GM21529 (cell line): ENCODE results near the gene CPVL.

Experiments
- ATAC-seq: cut with Tn5 transposase; IDR thresholded peaks from one replicate; pipeline ENCODE4 v1.9.1; 2021; ENCODE audit not compliant: unreplicated experiment

CPVL gene

DNA sequence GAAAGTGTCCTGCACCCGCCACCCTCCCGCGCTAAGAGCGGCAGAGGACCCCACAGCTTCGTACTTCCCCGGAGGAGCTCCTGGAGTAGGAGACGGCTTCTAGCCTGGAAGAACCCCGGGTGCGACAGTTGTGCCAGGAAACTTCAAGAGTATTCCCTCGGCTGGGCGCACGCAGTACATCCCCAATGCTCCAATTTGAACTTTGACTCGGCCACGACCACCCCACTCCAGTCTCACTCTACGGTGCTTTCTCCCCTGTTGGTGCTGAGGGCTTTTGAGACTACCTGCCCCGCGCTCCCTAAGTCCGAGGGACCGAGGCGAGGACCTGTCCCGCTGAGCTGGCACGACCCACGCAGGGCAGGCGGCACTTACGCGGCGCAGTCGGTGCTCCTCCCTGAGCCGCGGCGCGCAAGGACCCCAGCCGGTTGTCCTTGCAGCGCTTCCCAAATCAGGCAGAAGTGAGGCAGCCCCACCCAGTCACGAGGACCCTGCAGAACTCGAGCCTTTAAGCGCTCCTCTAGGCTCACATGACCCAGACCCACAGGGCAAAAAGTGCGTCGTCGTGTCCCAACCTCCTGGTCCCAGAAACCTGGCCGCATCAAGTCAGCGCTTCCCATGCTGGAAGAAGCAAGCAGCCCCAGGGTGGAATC, at the start of gene CPVL:
TSS of gene CPVL (minus strand) at position 481 of the 650 bp plus-strand sequence. CDS start 25,476 bp downstream, outside the sequence.
- no peak for ATAC-seq

DNA sequence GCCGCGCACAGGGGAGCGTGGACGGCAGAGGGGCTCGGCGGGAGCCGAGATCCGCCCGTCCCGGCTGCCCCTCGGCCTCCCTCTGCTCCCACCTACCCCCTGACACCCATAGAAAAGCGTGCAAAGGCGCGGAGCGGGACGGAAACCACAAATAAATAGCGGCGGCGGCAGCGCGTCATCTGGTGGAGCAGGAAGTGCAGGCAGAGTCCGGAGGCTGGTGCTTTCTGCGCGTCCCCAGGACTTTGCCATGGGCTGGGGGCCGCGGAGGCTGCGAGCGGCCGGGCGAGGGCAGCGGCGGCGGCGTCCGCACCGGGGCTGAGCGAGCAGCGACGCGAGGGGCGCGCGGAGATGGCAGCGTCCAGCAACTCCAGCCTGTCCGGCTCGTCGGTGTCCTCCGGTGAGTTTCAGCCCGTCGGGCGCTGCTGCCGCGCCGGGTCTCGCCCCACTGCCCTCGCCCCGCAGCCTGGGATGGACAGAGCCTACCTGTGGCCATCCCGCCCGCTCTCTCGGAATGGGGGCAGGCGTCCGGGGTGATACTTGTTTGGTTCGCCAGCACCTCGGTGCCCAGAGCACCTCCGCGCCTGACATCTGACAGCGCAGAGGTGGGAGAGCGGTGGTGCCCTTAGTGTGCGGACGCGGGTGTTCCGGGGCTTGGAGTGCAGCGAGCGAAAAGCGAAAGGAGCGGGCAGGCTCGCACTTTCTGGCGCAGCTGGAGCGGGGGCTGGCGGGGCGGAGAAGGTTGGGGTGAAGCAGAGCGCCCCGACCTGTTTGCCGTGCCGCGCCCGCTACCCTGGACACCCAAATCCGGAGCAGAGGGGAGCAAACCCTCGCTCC, 48.5 kb upstream of the CPVL start, which contains the start of gene CHN2:
TSS of gene CHN2 (plus strand) at position 182 of the 834 bp plus-strand sequence.
- ATAC-seq = no peak

DNA sequence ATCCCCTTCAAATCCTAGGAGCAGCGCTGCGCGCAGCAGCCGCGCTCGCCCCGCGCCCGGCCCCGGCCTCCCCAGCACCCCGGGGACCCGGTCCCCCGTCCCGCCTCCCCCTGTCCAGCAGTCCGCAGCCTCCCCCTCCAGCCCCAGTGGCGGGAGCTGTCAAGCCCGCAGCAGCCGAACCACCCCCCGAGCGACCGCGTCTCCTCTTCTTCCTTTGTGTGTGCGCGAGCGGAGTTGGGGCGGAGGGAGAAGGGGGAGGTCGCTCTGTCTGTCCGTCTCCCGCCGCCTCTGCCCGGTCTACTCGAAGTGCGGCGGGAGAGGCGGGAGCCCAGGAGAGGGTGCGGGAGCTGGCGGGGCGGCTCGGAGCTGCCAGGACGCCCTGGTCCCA, 47.9 kb upstream of the CPVL start:
- no peak for ATAC-seq

DNA sequence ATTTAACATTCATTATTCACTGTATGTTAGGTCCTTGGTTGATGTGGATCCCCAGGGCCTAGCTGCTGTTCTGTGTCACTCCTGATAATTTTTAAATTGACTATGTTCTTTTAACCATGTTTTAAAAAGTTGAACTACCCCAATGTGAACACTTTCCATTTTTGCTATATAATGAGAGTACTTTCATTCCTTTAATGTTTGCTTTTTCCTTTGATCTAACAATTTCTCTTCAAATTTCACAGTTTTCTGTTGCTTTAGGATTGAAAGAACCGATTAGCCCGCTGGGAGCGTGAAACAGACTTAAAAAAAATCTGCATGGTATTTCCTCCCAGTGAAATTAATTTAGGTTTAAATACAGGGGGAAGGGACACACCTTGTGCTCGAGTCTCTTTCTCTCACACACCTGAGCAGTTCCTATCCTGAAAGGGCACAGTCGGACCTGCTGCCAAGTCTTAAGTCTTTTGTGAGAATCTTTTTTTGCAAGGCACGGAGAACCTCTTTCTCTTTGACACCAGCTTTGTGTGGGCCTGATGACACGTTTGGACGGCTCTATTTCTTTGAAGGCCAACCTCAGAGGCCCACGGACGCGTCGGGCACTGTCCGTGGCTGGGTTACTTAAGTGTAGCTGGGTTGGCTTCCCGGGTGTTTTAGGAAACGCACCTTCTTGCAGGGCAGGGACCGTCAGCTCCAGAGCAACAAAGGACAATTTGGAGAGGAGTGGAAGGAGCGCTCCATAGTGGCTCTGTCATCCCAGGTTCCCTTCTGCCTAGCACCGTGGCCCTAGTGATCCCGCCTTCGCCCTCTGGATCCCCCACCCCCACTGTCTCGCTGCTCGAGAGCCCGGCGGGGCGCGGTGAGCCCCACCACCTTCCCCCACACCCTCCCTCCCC, 47.2 kb upstream of the CPVL start:
- ATAC-seq = no peak

DNA sequence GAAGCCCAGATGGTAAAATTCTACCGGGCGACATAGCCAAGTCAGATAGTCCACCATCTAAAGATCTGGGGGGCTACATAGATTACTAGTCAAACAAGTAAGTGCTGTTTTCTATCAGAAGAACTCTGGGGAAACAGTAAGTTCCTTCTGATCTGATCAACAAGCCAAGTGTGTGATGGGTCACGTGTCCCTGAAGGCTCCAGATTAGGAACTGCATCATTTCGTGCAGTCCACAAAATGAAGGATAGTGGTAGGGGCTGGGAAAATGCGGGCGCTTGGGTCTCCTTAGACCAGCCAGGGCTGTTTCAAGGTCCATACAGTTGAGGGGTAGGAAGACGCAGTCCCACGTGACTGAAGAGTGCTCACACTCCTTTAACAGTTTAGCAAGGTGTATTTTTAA, 46.5 kb upstream of the CPVL start:
- no peak for ATAC-seq

DNA sequence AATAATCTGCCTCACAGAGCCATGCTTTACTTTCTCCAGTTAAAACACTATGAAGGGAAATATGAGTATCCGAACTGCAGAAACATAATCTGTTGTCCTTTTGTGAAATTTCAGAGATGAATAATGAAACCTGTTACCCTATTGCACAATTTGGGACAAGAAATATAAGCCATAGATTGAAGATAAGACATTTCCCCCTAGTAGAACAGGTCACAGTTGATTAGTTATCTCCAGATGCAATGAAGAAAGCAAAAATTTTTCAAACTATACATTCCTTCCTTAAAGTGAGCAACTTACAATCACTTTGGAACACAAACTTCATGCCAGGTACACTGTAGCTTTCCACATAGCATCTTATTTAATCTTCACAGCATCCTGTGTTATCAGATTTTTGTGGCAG, 46.0 kb upstream of the CPVL start:
- ATAC-seq = no peak

DNA sequence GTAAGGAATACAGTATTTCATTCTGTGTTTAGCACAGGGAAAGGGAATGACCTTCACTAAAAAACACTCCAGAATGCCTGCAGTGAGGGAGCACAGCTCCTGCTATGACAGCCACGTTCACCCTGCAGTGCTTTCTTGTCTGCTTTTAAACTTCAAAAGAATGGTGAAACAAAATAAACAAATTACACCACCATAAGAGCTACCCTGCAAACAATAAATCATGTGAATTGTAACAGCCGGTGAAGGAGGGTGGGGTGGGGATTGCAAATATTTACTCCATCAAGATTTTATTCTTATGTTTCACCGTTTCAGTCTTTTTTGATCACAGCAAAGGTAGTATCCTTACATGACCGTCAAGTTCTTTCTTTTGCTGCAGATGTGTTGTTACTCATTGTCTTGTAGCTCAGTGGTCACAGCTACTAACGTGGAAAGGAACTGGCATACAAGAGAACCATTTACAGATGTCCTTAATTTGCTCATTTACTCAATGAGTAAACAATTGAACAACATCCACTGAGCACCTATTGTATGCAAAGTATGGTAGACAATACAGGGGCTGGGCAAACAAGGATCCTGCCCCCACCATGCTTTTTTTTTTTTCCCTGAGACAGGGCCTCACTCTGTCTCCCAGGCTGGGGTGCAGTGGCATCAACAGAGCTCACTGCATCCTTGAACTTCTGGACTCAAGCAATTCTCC, 44.2 kb upstream of the CPVL start:
- no peak for ATAC-seq

DNA sequence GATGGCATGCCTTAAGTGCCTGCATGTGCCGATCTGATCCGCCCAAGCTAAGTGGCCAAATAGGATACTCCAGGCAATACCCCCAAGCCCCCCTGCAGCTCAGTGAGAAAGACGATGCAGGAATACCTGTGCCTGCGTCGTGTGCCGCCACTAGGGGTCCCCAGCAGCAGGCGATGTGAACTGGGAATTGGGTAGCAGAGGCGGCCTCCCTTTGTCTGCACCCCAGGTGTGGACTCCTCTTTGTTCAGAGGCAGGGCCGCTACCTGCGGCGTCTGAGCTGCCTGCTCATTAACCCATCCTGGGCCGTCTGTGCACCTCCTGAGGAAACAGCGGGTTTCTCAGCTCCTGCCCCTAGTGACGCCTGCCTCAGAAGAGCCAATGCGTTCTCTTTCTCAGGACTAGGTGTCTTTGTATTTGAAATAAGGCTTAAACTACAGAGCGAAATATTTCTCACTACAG, 43.4 kb upstream of the CPVL start:
- peak; percentile 72 for ATAC-seq

DNA sequence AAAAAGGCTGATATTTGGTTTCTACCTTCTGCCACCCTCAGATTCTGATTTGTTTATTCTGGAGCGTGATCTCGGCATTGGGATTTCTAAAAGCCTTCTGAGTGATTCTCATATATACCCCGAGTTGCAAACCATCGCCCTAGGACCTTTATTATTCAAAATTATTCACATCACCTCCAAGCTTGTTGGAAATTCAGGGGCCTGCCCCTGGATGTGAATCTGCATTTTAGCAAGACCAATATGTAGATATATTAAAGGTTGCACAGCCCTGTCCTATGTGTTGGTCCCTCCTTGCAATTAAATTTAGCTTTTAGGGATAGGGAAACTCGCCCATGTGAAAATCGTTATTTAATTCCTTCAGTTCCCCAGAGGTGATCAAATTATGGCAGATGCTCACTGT, 39.3 kb upstream of the CPVL start:
- no peak for ATAC-seq

DNA sequence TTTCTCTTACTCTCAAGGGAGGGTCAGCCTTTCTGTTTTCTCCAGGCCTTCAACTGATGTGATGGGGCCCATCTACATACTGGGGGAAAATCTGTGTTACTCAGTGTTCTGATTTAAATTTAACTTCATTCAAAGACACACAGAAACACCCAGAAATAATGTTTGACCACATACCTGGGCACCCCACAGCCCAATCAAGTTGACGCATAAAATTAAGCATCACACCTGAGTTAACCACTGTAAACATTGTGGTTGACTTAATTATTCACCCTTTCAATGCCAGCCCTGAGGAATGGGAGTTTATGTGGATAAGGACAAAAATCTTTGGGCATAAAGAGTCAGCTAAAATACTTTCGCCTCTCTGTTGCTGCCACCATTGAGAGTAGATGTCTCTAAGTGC, 38.3 kb upstream of the CPVL start:
- ATAC-seq = no peak

DNA sequence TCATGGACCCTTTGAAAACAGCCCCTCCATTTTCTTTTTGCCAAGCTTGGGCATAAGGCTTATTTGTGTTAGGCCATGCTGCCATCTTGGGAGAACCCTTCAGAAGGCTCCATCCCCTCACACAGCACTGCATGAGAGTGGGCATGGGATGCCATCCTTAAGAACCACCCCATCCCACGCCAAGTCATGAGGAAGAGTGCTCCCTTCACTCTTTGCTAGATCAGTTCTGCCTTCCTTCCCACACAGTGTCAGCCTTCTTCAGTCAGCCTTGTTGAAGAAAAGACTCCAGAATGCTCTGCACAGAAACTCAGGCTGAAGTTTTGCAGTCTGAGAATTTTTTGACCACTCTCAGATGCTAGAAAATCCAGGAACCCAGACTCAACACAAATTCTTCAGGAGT, 32.8 kb upstream of the CPVL start:
- ATAC-seq = no peak

DNA sequence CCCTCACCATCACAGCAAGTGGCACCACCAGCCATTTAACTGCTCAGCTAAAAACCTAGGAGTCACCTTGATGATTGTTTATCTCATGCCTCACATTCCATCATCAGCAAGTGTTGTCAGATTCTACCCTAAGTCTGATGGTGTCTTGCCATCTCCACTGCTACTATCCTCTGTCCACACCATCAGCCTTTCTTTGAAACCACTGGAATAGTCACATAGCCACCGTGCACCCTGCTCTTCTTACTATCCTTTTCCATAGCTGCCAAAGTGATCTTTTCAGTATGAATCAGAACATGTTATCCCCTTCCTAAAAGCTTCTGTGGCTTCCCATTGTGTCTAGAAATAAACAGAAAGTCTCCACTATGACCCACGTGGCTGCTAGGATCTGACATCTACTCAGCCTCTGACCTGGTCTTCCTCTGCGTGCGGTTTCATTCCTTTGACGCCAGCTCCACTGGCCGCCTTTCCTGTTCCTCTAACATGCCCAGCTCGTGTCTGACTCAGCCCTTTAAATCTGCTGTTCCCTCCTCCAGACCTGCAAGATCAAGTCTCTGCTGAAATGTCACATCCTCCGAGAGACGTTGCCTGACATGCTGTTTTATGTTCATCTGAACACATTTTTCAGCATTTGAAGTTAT, 31.7 kb upstream of the CPVL start:
- no peak for ATAC-seq

DNA sequence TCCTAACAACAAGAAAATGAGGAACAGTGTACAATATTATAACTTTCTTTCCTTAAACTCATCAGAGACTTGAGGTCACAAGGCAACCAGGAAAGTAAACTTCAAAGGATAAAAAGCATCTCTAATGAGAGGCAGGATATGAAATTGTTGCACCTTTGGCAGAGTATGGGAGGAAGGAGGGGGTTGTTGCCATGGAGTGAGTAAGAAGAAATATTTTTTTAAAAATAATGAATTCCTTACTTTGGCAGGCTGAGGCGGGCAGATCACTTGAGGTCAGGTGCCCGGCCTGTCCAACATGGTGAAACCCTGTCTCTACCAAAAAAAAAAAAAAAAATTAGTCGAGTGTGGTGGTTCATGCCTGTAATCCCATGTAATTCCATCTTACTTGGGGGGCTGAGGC, 27.1 kb upstream of the CPVL start:
- no peak for ATAC-seq

DNA sequence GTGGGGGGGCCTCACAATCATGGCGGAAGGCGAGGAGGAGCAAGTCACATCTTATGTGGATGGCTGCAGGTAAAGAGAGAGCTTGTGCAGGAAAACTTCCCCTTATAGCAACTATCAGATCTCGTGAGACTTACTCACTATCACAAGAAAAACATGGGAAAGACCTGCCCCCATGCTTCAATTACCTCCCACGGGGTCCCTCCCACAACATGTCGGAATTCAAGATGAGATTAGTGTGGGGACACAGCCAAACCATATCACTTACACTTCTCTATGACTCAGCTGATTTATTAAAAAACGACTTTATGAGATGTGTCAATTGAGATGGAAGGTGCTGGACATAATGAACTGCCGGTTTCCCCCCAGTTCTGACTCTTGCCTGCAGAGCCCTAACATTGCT, 24.4 kb upstream of the CPVL start:
- ATAC-seq = no peak

DNA sequence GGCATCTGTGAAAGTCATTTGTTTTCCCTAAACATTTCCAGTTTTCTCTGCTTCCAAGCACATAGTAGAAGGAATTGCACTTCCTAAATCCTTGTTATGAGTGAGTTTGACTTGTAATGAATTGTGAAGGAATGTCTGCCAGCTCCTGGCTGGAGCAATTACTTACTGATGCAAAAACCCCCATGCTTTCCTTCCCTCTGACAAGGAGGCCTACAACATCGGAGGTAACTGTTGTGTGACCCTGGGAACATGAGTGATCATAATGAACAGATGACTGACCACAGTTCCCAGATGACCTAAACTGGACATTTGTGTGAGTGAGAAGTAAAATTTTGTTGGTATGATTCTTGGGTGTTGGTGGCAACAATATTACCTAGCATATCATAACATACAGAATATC, 21.4 kb upstream of the CPVL start:
- no peak for ATAC-seq

DNA sequence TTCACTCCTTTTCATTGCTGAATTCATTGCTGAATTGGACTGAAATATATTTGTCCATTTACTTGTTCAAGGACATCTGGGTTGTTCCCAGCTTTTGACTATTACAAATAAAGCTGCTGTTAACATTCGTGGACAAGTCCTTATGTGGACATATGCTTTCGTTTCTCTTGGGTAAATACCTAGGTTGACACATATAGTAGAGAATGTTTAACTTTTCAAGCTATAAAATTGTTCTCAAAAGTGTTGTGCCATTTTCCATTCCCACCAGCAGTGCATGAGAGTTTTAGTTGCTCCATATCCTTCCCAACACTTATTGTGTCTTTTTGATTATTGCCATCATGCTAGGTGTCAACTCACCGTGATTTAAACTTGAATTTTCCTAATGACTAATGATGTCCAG, 17.5 kb upstream of the CPVL start:
- ATAC-seq = no peak

DNA sequence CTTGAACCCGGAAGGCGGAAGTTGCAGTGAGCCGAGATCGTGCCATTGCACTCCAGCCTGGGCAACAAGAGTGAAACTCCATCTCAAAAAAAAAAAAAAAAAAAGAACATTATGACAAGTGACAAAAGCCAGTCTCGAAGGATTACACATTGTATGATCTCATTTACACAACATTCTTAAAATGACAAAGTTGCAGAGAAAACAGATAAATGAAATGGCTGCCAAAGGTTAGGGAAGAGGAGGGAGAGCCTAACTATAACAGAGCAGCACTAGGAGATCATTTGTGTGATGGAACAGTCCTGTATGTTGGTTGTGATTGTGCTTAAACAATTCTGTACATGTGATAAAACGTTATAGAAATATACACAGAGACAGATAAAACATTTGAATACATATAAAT, 16.2 kb upstream of the CPVL start:
- no peak for ATAC-seq

DNA sequence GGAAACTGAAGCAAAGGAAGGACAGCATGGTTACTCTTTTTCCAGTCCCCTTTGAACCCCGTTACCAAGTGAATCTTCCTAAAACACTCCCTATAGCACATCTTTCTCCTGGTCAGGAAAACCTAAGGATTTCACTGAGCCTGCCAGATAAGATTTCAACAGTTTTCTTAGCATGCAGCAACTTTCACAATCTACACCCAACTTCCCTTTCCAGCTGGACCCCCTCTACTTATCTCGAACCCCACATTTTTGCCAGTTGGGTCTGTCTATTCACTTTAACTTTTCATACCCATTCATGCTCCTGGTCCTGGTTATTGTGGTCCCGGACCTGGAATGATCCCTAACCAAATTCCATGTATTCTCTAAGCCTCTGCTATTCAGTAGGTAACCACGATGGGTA, 14.9 kb upstream of the CPVL start:
- no peak for ATAC-seq

DNA sequence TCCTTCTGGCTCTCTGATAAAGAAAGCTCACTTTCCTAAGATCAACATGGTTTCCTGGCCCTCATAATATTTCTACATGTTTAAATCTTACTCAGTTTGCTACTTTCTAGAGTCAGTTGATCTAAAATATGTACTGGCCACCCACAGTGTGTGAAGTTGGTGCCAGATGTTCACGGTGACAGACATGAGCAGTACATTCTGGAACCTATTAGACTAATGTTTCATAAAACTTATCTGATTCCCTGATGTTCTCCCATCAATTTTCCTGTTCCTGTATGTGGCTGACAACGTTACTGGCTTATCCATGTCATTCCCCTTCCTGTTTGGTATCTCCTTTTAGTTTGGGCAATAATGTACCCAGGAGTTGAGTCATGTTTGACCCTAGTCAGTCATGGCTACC, 13.7 kb upstream of the CPVL start:
- no peak for ATAC-seq

DNA sequence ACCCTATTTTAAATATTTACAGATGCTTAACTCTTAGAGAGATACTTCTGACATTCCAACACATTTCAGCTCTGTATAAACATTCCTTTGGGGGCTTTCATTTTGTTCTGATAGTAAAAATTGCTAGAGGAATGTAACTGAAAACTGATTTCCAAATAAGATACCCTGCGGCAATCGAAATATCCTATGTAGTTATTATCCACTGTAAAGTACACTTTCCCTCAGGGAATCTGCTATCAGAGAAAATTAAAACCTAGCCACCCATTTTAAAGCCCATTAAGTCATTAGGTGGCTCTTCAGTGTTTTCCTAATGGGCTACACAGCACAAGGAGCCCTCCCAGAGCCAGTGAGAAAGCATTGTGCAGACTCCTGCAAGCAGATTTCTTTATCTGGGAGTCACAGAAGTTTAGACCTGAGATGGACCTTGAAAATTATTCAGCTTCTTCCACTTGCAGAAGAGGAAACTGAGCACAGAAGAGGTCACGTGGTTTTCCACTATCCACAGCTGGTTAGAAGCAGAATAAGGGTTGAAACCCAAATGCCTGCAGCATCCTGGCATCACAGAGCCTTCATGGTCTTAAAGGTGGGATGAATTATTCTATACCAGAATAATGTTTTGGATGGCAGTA, 12.6 kb upstream of the CPVL start:
- ATAC-seq = no peak
